Esophagus mucosa (tissue), 1 donor: ENCODE measurements around the gene OSGIN1. TPM values are rescaled to one million over a fixed set of nuclear protein-coding genes. Genes with fewer than 3 reads are reported as not detected.
"Not testable (repeated sequence)": the region's sequence is repeated elsewhere in the genome, so short reads cannot be mapped to it uniquely, and the experiment has no call there.

Source experiments
- ATAC-seq: fragments of 200-7000 bp; cut with Tn5 transposase; one replicate; pipeline ENCODE4 v1.9.1; 2020
- total RNA-seq: library from RNA; stranded (reverse); gene quantifications from one replicate; pipeline ENCODE4 v1.2.4, GENCODE V29; 2023
- donor health status: DM: yes; HTN: yes; CAD: no.

OSGIN1 gene
- total RNA-seq, 1 donor from 2014 or later = 5.6 TPM

GRCh38 chr16:83942074-83942473 is 11.0 kb upstream of the OSGIN1 start:
- no peak for ATAC-seq

GRCh38 chr16:83942815-83943515 is 10.1 kb upstream of the OSGIN1 start:
- no peak for ATAC-seq

- no peak for ATAC-seq
Measured at GRCh38 chr16:83943516-83944050, 9.5 kb upstream of the OSGIN1 start.

GRCh38 chr16:83945587-83945986 is 7.5 kb upstream of the OSGIN1 start:
- ATAC-seq = no peak

GRCh38 chr16:83946154-83946780 is 6.8 kb upstream of the OSGIN1 start:
- no peak for ATAC-seq

GRCh38 chr16:83946781-83947566 is 6.1 kb upstream of the OSGIN1 start:
- peak; percentile 3 for ATAC-seq

- no peak for ATAC-seq
Measured at GRCh38 chr16:83947642-83948234, 5.3 kb upstream of the OSGIN1 start.

- no peak for ATAC-seq
Measured at GRCh38 chr16:83948914-83949723, 3.9 kb upstream of the OSGIN1 start.

- ATAC-seq = no peak
Measured at GRCh38 chr16:83949724-83950001, 3.4 kb upstream of the OSGIN1 start.

GRCh38 chr16:83950862-83951399 is 2.1 kb upstream of the OSGIN1 start:
- ATAC-seq = not testable (repeated sequence)

GRCh38 chr16:83951544-83951943 is 1.5 kb upstream of the OSGIN1 start:
- no peak for ATAC-seq

GRCh38 chr16:83952587-83952939 is 477 bp upstream of the OSGIN1 start:
- ATAC-seq = peak; percentile 17

- peak; percentile 41 for ATAC-seq
Measured at GRCh38 chr16:83953796-83954576, 946 bp downstream of the OSGIN1 start.

GRCh38 chr16:83954577-83955016 is 1.6 kb downstream of the OSGIN1 start:
- peak; percentile 53 for ATAC-seq

- no peak for ATAC-seq
Measured at GRCh38 chr16:83955218-83956130, 2.4 kb downstream of the OSGIN1 start.

GRCh38 chr16:83956336-83957289 is 3.6 kb downstream of the OSGIN1 start:
- peak; percentile 5 for ATAC-seq

- ATAC-seq = no peak
Measured at GRCh38 chr16:83957296-83957855, 4.3 kb downstream of the OSGIN1 start.

- no peak for ATAC-seq
Measured at GRCh38 chr16:83958137-83958845, 5.3 kb downstream of the OSGIN1 start.
